Measurements from ENCODE around the gene ADPRHL1. TPM values are rescaled to one million over a fixed set of nuclear protein-coding genes. Genes with fewer than 3 reads are reported as not detected.

ADPRHL1 gene
- total and polyA plus RNA-seq, 2 donors (not counting 1 experiment from before 2014, with no cell fraction given): 0.28 to 1.3 TPM

- Mint-ChIP-seq H3K4me3 (no peak overlapping the region), H3K4me1 (peaks cover 24% of the 10 kb centered on the region), H3K27me3 (no peaks in the 10 kb centered on the region), H3K9me3 (ENCODE audit: insufficient read depth) (no peaks in the 10 kb centered on the region), H3K27ac (no peak overlapping the region)
- H2AFZ ChIP-seq (ENCODE audit: insufficient read depth, low read depth, low read length, poor library complexity, severe bottlenecking): no peak overlapping the region
- H3K9ac ChIP-seq (ENCODE audit: low read length): no peak overlapping the region
- H3K4me3 ChIP-seq (ENCODE audit: control extremely low read depth in 1 of 5, extremely low read depth in 1 of 5, insufficient read depth in 1 of 5, low read depth in 2 of 5, low read length in 4 of 5): no peak overlapping the region
- DNase-seq (no peak), ATAC-seq (ENCODE audit: low read depth) (no peak)
- H3K9me3 ChIP-seq (ENCODE audit: control extremely low read depth in 1 of 3, control insufficient read depth in 2 of 3, insufficient read depth in 1 of 3, low read length in 2 of 3): peaks cover 0 to 28% (median 8%) of the 10 kb centered on the region in 3 donors
- peaks cover 12 to 31% of the 10 kb centered on the region in 2 donors for H3K4me1 ChIP-seq (ENCODE audit: control insufficient read depth in 2 of 2, insufficient read depth in 2 of 2, low read length in 2 of 2)
- no peak overlapping the region for H3K27ac ChIP-seq (ENCODE audit: low read length in 2 of 2)
- WGBS (ENCODE audit: insufficient coverage): 93% methylated on average over 31 of the region's 34 CpGs
- no peaks in the 10 kb centered on the region for H4K20me1 ChIP-seq (ENCODE audit: control insufficient read depth, insufficient read depth, low read length, poor library complexity, severe bottlenecking)
- H3K36me3 ChIP-seq (replicated peaks in 1 of 2; ENCODE audit: control extremely low read depth in 1 of 2, control insufficient read depth in 1 of 2, extremely low read depth in 1 of 2, insufficient read depth in 2 of 2, low read length in 1 of 2): no peaks in the 10 kb centered on the region
- H3K79me2 ChIP-seq (ENCODE audit: control insufficient read depth, insufficient read depth, low read length): no peaks in the 10 kb centered on the region
- POLR2A ChIA-PET: no interaction called here
- TF ChIP-seq CTCF (IDR thresholded peaks at IDR 0.05) (no peak), EZH2 (IDR thresholded peaks at IDR 0.05; ENCODE audit: borderline replicate concordance, insufficient read depth, low read depth, low read length, poor library complexity, severe bottlenecking) (no peak)
- intact Hi-C loops (cut with micrococcal nuclease): no loop called here
- peaks cover 0 to 2% (median 0%) of the 10 kb centered on the region in 4 experiments for H3K27me3 ChIP-seq (replicated peaks in 1 of 4; ENCODE audit: control extremely low read depth in 1 of 4, control insufficient read depth in 3 of 4, insufficient read depth in 4 of 4, low read length in 3 of 4)
- CTCF ChIA-PET: no interaction called here
- no peak overlapping the region for H3K4me2 ChIP-seq (replicated peaks; ENCODE audit: low read depth, low read length, poor library complexity, severe bottlenecking)
Observed at GRCh38 chr13:113404723-113405471, 48.4 kb downstream of the ADPRHL1 start.

GRCh38 chr13:113404366-113404722 is 48.9 kb downstream of the ADPRHL1 start:
- Mint-ChIP-seq H3K4me3 (no peak overlapping the region), H3K27me3 (peaks cover 2% of the 10 kb centered on the region), H3K4me1 (peaks cover 18% of the 10 kb centered on the region), H3K27ac (no peak overlapping the region), H3K9me3 (ENCODE audit: insufficient read depth) (no peaks in the 10 kb centered on the region)
- TF ChIP-seq CTCF (IDR thresholded peaks at IDR 0.05): no peak
- TF ChIP-seq EZH2 (IDR thresholded peaks at IDR 0.05; ENCODE audit: borderline replicate concordance, insufficient read depth, low read depth, low read length, poor library complexity, severe bottlenecking): no peak
- DNase-seq: no peak
- H3K4me2 ChIP-seq (replicated peaks; ENCODE audit: low read depth, low read length, poor library complexity, severe bottlenecking): no peak overlapping the region
- H3K27ac ChIP-seq (ENCODE audit: low read length in 2 of 2): no peak overlapping the region
- ATAC-seq (ENCODE audit: low read depth): no peak
- H3K4me1 ChIP-seq (ENCODE audit: control insufficient read depth in 2 of 2, insufficient read depth in 2 of 2, low read length in 2 of 2): peaks cover 7 to 26% of the 10 kb centered on the region in 2 donors
- H2AFZ ChIP-seq (ENCODE audit: insufficient read depth, low read depth, low read length, poor library complexity, severe bottlenecking): no peak overlapping the region
- H3K9me3 ChIP-seq (ENCODE audit: control extremely low read depth in 1 of 3, control insufficient read depth in 2 of 3, insufficient read depth in 1 of 3, low read length in 2 of 3): peaks cover 0 to 23% (median 5%) of the 10 kb centered on the region in 3 donors
- peaks cover 0 to 2% (median 0%) of the 10 kb centered on the region in 4 experiments for H3K27me3 ChIP-seq (replicated peaks in 1 of 4; ENCODE audit: control extremely low read depth in 1 of 4, control insufficient read depth in 3 of 4, insufficient read depth in 4 of 4, low read length in 3 of 4)
- 83% methylated on average over 2 of the region's 2 CpGs for WGBS (ENCODE audit: insufficient coverage)
- ChIA-PET POLR2A (no interaction called here), CTCF (no interaction called here)
- no peaks in the 10 kb centered on the region for H3K36me3 ChIP-seq (replicated peaks in 1 of 2; ENCODE audit: control extremely low read depth in 1 of 2, control insufficient read depth in 1 of 2, extremely low read depth in 1 of 2, insufficient read depth in 2 of 2, low read length in 1 of 2)
- intact Hi-C loops (cut with micrococcal nuclease): no loop called here
- no peak overlapping the region for H3K4me3 ChIP-seq (ENCODE audit: control extremely low read depth in 1 of 5, extremely low read depth in 1 of 5, insufficient read depth in 1 of 5, low read depth in 2 of 5, low read length in 4 of 5)
- H4K20me1 ChIP-seq (ENCODE audit: control insufficient read depth, insufficient read depth, low read length, poor library complexity, severe bottlenecking): no peaks in the 10 kb centered on the region
- no peaks in the 10 kb centered on the region for H3K79me2 ChIP-seq (ENCODE audit: control insufficient read depth, insufficient read depth, low read length)
- H3K9ac ChIP-seq (ENCODE audit: low read length): no peak overlapping the region
